ENCODE data around the gene SAP130.

Gene SAP130

DNA sequence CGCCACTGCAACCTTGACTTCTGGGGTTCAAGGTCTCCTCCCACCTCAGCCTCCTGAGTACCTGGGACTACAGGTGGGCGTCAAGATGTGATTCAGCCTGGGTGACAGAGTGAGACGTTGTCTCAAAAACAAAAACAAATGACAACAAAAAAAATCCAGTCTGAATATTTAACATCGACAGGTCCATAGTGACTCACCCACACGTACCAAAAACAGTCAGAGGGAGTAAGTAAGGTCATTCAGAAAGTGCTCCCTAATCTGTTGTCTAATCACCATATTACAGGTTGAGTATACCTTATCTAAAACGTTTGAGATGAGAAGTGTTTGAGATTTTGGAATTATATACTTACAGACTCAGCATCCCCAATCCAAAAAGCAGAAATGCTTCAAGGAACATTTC is 24.4 kb downstream of the SAP130 start:
- no peak overlapping the region for H3K4me3 ChIP-seq (ENCODE audit: low read depth, low read length)
- TF ChIP-seq, protein P1, sequence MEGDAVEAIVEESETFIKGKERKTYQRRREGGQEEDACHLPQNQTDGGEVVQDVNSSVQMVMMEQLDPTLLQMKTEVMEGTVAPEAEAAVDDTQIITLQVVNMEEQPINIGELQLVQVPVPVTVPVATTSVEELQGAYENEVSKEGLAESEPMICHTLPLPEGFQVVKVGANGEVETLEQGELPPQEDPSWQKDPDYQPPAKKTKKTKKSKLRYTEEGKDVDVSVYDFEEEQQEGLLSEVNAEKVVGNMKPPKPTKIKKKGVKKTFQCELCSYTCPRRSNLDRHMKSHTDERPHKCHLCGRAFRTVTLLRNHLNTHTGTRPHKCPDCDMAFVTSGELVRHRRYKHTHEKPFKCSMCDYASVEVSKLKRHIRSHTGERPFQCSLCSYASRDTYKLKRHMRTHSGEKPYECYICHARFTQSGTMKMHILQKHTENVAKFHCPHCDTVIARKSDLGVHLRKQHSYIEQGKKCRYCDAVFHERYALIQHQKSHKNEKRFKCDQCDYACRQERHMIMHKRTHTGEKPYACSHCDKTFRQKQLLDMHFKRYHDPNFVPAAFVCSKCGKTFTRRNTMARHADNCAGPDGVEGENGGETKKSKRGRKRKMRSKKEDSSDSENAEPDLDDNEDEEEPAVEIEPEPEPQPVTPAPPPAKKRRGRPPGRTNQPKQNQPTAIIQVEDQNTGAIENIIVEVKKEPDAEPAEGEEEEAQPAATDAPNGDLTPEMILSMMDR (IDR thresholded peaks at IDR 0.05; ENCODE audit: low read depth, low read length) = no peak

DNA sequence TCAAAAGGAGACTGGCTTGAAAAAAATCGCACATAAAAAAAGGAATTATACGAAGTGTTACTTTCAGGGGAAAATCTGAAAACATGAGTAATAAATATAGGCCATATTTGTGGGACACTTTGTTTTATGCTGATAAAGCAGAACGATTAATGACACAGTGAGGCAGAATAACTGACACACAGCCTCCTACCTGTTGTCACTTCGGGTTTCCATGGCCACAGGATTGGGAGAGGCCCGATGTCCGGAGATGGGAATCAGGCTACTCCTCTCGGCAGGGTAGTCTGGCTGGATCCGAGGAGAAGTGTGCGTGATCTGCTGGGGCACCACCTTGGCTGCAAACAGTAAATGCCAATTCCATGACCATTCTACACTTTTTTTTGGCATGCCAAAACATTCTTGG is 31.7 kb downstream of the SAP130 start:
- TF ChIP-seq, protein P1 (IDR thresholded peaks at IDR 0.05; ENCODE audit: low read depth, low read length) = no peak
- H3K4me3 ChIP-seq (ENCODE audit: low read depth, low read length) = no peak overlapping the region

DNA sequence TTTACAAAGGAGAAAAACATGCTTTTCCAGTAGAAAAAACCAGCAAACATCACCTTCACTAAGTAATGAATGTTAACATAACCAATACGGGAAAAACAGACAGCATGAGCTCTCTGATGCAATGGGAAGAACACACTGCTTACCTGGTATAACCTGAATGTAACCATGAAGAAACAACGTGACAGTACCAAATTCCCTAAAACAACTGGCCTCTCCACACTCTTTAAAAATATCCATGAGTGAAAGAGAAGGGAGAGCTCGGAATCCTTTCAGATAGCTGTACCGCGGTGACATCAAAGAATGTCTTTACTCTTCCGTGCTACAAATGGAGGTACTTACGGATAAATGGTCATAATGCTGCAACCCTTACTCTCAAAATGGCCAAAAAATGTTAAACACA is 32.1 kb downstream of the SAP130 start:
- H3K4me3 ChIP-seq (ENCODE audit: low read depth, low read length) = no peak overlapping the region
- TF ChIP-seq, protein P1 (IDR thresholded peaks at IDR 0.05; ENCODE audit: low read depth, low read length) = no peak

DNA sequence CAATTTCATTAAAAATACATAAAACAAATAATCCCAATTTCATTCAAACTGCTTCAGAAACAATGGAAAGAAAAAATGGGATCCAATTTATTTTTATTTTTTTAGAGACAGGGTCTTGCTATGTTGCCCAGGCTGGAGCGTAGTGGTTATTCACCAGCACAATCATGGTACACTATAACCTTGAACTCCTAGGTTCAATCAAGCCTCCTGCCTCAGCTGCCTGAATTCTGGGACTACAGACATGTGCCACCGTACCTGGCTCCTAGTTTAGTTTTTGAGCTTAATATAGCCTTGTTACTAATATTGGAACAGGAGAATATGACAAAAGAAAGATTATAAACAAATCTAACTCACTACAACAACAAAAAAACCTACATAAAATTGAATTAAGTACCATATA is 34.2 kb downstream of the SAP130 start:
- no peak overlapping the region for H3K4me3 ChIP-seq (ENCODE audit: low read depth, low read length)
- TF ChIP-seq, protein P1 (IDR thresholded peaks at IDR 0.05; ENCODE audit: low read depth, low read length) = no peak

DNA sequence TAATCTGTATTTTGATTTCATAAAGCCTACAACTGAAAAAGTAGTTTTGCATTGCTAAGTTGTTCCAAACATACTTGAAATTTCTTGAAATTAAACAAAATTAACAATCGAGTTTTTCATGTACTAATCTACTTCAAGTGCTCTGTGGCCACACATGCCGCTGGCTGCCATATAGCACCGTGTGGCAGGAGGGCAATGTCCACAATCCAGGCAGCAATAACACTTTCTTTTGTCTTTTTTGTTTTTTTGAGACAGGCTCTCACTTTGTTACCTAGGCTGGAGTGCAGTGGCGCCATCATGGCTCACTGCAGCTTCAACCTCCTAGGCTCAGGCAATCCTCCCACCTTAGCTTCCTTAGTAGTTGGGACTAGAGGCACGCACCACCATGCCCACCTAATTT is 36.1 kb downstream of the SAP130 start:
- TF ChIP-seq, protein P1 (IDR thresholded peaks at IDR 0.05; ENCODE audit: low read depth, low read length) = no peak
- H3K4me3 ChIP-seq (ENCODE audit: low read depth, low read length) = no peak overlapping the region

DNA sequence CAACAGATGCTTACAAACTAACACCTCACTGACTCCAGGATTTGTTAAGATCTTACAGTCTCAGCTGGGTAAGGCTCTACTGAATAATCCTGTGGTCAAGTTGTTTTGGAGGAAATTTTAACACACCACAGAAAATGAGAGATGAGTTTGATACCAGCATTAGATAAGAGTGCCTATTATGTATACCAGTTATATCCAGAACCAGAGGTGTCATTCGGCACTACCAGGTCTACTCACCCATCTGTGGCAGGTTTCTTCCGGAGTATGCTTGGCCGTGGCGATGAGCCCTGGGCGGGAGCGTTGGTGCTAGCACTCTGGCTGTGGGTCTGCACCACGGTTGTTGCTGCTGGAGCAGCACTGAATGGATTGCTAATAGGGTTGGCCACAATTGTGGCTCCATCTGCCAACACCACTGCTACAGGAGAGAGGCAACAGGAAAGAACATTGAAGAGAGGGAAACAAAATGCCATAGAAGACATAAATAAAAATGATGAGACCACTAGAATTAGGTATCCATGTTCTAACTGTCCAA is 41.2 kb downstream of the SAP130 start:
- H3K4me3 ChIP-seq (ENCODE audit: low read depth, low read length) = no peak overlapping the region
- TF ChIP-seq, protein P1 (IDR thresholded peaks at IDR 0.05; ENCODE audit: low read depth, low read length) = no peak

DNA sequence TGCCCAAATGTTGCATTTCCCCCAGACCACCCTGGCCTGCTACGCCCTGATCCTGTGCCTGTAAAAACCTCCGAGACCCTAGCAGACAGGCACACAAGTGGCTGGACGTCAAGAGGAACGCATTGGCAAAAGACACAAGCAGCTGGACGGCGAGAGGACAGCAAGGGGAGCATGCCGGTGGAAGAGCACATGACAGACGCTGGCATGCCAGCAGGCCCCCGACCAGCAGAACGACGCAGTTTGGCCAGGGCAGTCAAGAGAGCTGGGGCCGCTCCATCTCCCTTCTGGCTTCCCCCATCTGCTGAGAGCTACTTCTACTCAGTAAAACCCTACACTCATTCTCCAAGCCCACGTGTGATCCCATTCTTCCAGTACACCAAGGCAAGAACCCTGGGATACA is 42.1 kb downstream of the SAP130 start:
- H3K4me3 ChIP-seq (ENCODE audit: low read depth, low read length) = no peak overlapping the region

More for the DNA sequence above, 42.1 kb downstream of the SAP130 start:
- TF ChIP-seq, protein P1 (IDR thresholded peaks at IDR 0.05; ENCODE audit: low read depth, low read length) = no peak
